CD4-positive, alpha-beta T cell treated with Interleukin-1 beta for 1 hour (primary cell): ENCODE measurements around the gene HSPG2.
"Not testable (repeated sequence)": the region's sequence is repeated elsewhere in the genome, so short reads cannot be mapped to it uniquely, and the experiment has no call there.

Source experiments
- DNase-seq, 2 donors: peaks; one replicate each; pipeline ENCODE4 v3.0.0-alpha.2; 2020 to 2022

HSPG2 gene

DNA sequence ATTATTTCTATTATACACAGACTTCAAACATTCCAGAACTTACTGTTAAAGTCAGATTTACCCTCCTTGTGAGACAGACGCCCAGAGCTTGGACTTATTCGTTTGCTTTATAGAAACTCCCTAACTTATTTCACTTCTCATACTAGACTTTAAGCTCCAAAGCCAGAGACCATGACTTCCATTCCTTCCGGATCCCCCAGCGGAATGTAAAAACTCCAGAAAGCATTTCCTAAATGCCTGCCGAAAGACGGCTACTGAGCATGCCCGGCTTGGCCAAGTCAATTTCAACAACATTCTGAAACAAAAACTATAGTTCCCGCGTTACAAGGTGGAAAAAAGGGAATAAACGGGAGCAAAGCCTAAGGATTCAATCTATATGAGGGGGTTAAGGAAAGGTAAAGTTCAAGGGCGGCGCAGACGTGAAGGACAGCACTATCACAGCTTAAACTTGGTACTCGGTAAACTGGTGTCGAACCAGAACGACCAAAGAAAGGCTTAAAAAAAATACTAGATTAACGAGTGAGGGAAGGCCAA, 155.2 kb downstream of the HSPG2 start:
- peak in 1 of 2 donors; percentile 13 for DNase-seq

DNA sequence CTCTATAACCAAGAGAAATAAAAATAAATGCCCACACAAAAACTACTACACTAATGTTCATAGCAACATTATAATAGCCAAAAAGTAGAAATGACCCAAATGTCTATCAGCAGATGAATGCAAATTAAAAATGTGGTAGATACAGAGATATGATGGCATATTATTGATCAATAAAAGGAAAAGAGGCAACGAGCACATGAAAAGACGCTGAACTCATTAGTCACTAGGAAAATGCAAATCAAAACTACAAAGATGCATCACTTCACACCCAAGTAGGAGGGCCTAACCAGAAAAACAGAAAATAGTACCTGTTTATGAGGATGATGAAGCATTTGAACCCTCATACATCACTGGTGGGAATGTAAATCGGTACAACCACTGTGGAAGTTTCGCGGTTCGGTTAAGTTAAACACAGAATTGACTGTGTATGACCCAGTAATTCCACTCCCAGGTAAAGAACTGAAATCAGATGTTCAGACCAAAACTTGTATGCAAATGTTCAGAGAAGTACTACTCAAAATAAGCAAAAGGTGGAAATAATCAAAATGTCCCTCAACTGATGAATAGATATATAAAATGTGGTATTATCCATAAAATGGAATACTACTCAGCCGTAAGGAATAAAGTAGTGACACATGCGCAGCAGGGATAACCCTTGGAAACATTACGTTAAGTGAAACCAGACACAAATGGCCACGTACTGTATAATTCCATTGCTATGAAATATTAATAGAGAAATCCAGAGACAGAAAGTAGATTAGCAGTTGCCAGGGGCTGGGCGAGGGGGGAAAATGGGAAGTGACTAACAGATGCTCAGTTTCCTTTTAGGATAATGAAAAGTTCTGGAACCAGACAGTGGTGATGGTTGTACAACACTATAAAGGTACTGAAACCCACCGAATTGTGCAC, 157.2 kb downstream of the HSPG2 start:
- DNase-seq = peak in 1 of 2 donors; percentile 24

DNA sequence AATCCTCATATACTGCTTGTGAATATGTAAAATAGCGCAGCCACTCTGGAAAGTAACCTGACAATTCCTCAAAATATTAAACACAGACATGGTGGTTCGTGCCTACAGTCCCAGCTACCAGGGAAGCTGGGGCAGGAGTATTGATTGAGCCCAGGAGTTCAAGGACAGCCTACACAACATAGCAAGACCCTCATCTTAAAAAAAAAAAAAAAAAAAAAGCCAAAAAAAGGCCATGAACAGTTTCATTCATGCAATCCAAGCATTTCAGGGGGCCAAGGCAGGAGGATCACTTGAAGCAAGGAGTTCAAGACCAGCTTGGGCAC, 158.7 kb downstream of the HSPG2 start:
- DNase-seq = no peak

DNA sequence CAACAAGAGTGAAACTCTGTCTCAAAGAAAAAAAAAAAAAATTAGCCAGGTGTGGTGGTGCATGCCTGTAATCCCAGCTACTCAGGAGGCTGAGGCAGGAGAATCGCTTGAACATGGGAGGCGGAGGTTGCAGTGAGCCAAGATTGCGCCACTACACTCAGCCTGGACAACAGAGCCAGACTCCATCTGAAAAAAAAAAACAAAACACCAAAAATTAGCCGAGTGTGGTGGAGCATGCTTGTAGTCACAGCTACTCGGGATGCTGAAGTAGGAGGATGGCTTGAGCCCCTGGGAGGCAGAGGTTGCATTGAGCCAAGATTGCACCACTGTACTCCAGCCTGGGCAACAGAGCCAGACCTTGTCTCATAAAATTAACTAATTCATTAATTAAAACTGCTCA, 160.2 kb downstream of the HSPG2 start:
- DNase-seq = not testable (repeated sequence)

DNA sequence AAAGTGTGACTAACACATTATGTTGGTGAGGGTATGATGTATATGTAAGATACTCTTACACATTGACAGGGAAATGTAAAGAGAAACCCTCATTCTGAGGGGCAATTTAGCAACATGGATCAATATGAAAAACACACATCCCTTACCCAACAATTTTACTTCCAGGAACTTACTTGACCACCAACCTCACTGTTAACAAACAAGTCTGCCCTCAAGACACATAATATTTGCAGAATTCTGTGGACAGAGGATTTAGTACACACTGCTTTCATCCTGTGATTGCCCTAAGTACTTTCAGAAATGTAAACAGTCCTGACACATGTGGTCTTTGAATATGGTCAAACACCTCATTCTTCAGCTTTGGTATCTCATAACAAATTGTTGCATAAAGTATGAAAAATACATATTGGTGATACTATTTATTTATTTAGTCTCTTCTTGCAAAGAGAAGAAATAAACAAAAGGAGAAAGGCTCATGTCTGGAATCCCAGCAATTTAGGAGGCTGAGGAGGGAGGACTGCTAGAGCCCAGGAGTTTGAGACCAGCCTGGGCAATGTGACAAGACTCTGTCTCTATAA, 161.0 kb downstream of the HSPG2 start:
- DNase-seq = no peak

DNA sequence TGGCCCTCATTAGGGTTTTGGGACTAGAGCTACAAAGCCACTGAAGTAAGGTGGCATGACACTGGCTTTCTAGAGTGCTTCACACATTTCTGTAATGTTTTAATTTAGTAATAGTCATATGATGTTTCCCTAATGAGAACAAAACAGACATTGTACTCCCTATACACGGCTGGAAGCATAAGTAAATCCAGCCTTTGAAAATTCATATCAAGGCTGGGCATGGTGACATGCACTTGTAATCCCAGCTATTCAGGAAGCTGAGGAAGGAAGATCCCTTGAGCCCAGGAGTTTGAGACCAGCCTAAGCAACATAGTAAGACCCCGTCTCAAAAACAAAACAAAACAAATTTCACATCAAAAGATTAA, 161.6 kb downstream of the HSPG2 start:
- DNase-seq = no peak

DNA sequence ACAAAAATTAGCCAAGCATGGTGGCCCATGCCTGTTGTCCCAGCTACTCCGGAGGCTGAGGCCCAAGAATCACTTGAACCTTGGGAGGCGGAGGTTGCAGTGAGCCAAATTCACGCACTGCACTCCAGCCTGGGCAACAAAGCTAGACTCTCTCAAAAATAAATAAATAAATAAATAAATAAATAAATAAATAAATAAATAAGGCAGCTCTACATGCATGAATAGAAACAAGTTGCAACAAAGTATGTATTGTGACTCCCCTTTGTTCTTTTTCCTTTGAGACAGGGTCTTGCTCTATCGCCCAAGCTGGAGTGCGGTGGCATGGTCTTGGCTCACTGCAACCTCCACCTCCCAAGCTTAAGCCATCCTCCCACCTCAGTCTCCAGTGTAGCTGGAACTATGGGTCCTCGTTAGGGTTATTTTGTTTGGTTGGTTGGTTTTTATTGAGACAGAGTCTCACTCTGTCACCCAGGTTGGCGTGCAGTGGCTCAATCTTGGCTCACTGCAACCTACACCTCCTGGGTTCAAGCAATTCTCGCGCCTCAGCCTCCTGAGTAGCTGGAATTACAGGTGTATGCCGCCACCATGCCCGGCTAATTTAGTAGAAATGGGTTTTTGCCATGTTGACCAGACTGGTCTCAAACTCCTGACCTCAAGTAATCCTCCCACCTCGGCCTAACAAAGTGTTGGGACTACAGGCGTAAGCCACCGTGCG, 162.1 kb downstream of the HSPG2 start:
- DNase-seq = no peak

DNA sequence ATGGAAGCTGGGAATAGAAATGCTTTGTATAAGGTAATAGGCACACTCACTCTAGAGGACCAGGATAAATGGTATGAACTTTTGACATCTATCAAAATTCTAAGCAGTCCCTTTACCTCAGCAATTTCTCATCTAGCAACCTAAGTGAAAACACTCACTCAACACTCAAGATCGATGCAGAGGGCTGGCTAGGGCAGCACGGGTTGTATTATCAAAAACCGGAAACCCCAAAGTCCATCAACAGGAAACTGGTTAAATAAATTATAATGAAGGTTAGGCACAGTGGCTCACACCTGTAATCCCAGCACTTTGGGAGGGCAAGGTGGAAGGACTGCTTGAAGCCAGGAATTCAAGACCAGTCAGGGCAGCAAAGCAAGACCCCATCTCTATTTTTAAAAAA, 163.5 kb downstream of the HSPG2 start:
- peak in 1 of 2 donors; percentile 36 for DNase-seq
